Stimulated activated CD4-positive, alpha-beta T cell treated with anti-CD3 and anti-CD28 coated beads, Interleukin-2, amount 100 ng/mL, for 24 hours (primary cell): ENCODE data around the gene ROBO2.

Source experiments
- DNase-seq, 2 donors: peaks; one replicate each; pipeline ENCODE4 v3.0.0-alpha.2; 2020

ROBO2 gene

GRCh38 chr3:77122652-77123051 is 82.8 kb downstream of the ROBO2 start:
- no peak for DNase-seq

GRCh38 chr3:77125966-77126365 is 86.1 kb downstream of the ROBO2 start:
- no peak for DNase-seq

- no peak for DNase-seq
Observed at GRCh38 chr3:77134769-77135168, 94.9 kb downstream of the ROBO2 start.

GRCh38 chr3:77137559-77137958 is 97.7 kb downstream of the ROBO2 start:
- DNase-seq = no peak

- no peak for DNase-seq
Observed at GRCh38 chr3:77139624-77140023, 99.7 kb downstream of the ROBO2 start.

GRCh38 chr3:77141423-77141822 is 101.5 kb downstream of the ROBO2 start:
- DNase-seq = no peak

- DNase-seq = no peak
Observed at GRCh38 chr3:77142578-77142977, 102.7 kb downstream of the ROBO2 start.

- DNase-seq = no peak
Observed at GRCh38 chr3:77146004-77146403, 106.1 kb downstream of the ROBO2 start.

GRCh38 chr3:77147836-77148578 is 108.1 kb downstream of the ROBO2 start:
- no peak for DNase-seq

- no peak for DNase-seq
Observed at GRCh38 chr3:77149382-77149781, 109.5 kb downstream of the ROBO2 start.

GRCh38 chr3:77150028-77150427 is 110.1 kb downstream of the ROBO2 start:
- DNase-seq = no peak

GRCh38 chr3:77150759-77151158 is 110.9 kb downstream of the ROBO2 start:
- no peak for DNase-seq

- DNase-seq = no peak
Observed at GRCh38 chr3:77158730-77159581, 119.1 kb downstream of the ROBO2 start.

GRCh38 chr3:77160931-77161497 is 121.1 kb downstream of the ROBO2 start:
- DNase-seq = no peak

- DNase-seq = no peak
Observed at GRCh38 chr3:77169823-77170222, 129.9 kb downstream of the ROBO2 start.

GRCh38 chr3:77171026-77171425 is 131.1 kb downstream of the ROBO2 start:
- DNase-seq = no peak

- DNase-seq = no peak
Observed at GRCh38 chr3:77179762-77180161, 139.9 kb downstream of the ROBO2 start.

- no peak for DNase-seq
Observed at GRCh38 chr3:77182341-77182740, 142.4 kb downstream of the ROBO2 start.

- no peak for DNase-seq
Observed at GRCh38 chr3:77186319-77186718, 146.4 kb downstream of the ROBO2 start.

GRCh38 chr3:77186728-77187127 is 146.8 kb downstream of the ROBO2 start:
- DNase-seq = no peak

GRCh38 chr3:77188210-77188609 is 148.3 kb downstream of the ROBO2 start:
- DNase-seq = no peak

GRCh38 chr3:77189258-77189657 is 149.4 kb downstream of the ROBO2 start:
- DNase-seq = no peak

GRCh38 chr3:77189684-77190083 is 149.8 kb downstream of the ROBO2 start:
- DNase-seq = no peak

- DNase-seq = no peak
Observed at GRCh38 chr3:77190374-77190773, 150.5 kb downstream of the ROBO2 start.
